ENCODE results near the gene NINJ2. TPM values are rescaled to one million over a fixed set of nuclear protein-coding genes. Genes with fewer than 3 reads are reported as not detected.

Gene NINJ2
- polyA plus RNA-seq = 0.92 and 2.6 TPM in 2 replicates

GRCh38 chr12:663293-663871 is at the start of gene NINJ2:
Gene NINJ2, minus strand, starts transcription at chr12:663445. Its CDS starts 85 bp downstream, at chr12:663360.

Other genes with a start within 250 kb of the NINJ2 start
- gene B4GALNT3, start 203.5 kb downstream of the NINJ2 start, polyA plus RNA-seq = 0.74 TPM in 1 of 2 replicates, not detected in the other
- gene WNK1, start 89.1 kb upstream of the NINJ2 start, polyA plus RNA-seq = 43.3 and 45.4 TPM in 2 replicates